ENCODE data around the gene PRR7.

The PRR7 gene

DNA sequence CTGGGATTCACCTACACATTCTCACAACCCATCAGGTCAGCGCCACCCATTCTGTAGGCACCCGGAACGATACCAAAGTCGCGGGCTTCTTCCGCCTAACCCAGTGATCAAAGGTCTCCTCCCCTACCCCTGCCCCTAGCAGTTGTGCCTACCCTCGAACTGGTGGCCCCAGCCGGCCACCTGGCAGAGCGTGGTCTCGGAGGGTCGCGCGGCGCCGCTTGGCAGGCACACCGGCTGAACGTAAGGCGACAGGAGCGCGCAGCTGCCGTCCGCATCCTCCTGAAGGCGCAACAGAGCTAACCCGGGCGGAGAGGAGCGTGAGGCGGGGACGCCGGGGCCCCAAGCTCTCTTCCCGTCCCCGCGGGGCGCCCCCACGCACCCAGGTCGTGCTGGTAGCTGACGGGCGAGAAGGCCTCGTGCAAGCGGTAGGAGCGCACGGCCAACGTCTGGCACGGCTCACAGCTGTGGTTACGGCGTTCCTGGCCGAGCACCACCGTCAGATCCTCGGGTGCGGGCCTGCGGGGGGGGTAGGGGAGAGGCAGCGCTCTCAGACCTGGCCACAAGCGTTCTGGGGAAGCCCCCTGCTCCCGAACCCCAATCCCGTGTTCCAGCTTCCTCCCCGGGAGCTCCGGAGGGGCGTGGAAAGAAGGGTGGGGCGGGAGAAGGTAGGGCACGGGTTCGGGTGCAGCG lies 43.4 kb upstream of the PRR7 start (continued):
- TF ChIP-seq KLF9 (tag by site-specific recombination; IDR thresholded peaks at IDR 0.05; ENCODE audit: low read depth) (peak; percentile 59), PATZ1 (tag by site-specific recombination; IDR thresholded peaks at IDR 0.05) (peak; percentile 59; the same call in 1 of the 2 replicates), ZNF621 (tag by site-specific recombination; IDR thresholded peaks at IDR 0.05) (no peak), ZNF585B (tag by site-specific recombination; IDR thresholded peaks at IDR 0.05) (0 out of 2 replicates have a peak, but pooled peaks have one; percentile 3), ZNF777 (tag by site-specific recombination; IDR thresholded peaks at IDR 0.05; ENCODE audit: borderline replicate concordance) (peak; percentile 86)

- peak overlapping the region; percentile 56; the same call in 1 of the 2 replicates for H3K27ac ChIP-seq (ENCODE audit: extremely low read depth, low read depth, low read length)
- POLR2A ChIA-PET: interaction anchor here (0.8 to 3.8 kb wide), 13 partner anchors 11 to 94 kb away, joined by 3 to 45 read pairs (median 5); partner anchors contain the start of genes GRK6, LMAN2, PDLIM7 and PRR7
- H3K4me1 ChIP-seq (ENCODE audit: control insufficient read depth, insufficient read depth, low read length): no peaks in the 10 kb centered on the region
- no peaks in the 10 kb centered on the region for H3K9me3 ChIP-seq (ENCODE audit: control insufficient read depth, insufficient read depth, low read depth, low read length)
- CTCF ChIA-PET: interaction anchor here (0.6 to 6.6 kb wide), 35 partner anchors 10 to 658 kb away, joined by 3 to 97 read pairs (median 6); partner anchors contain the start of genes GRK6, LMAN2 and SLC34A1
- peak overlapping the region; percentile 50 for H3K4me3 ChIP-seq (ENCODE audit: low read depth, low read length)
- no peaks in the 10 kb centered on the region for H3K36me3 ChIP-seq (ENCODE audit: control insufficient read depth in 2 of 2, insufficient read depth in 1 of 2, low read length in 2 of 2)
- TF ChIP-seq ZNF658 (tag by site-specific recombination; IDR thresholded peaks at IDR 0.05) (no peak), ZBTB20 (tag by site-specific recombination; IDR thresholded peaks at IDR 0.05) (peak; percentile 47), ZNF704 (tag by site-specific recombination; IDR thresholded peaks at IDR 0.05) (no peak), ZNF19 (tag by site-specific recombination; IDR thresholded peaks at IDR 0.05; ENCODE audit: low read depth) (no peak), ZBTB49 (tag by site-specific recombination; IDR thresholded peaks at IDR 0.05; ENCODE audit: low read depth) (no peak), ZNF610 (tag by site-specific recombination; IDR thresholded peaks at IDR 0.05; ENCODE audit: borderline replicate concordance) (peak; percentile 43; the same call in 1 of the 2 replicates), BCL11B (tag by site-specific recombination; IDR thresholded peaks at IDR 0.05; ENCODE audit: low read depth) (peak; percentile 83), ZSCAN5A (tag by site-specific recombination; IDR thresholded peaks at IDR 0.05) (no peak), ZNF157 (tag by site-specific recombination; IDR thresholded peaks at IDR 0.05) (no peak), ZNF133 (tag by site-specific recombination; IDR thresholded peaks at IDR 0.05) (no peak), ZNF549 (tag by site-specific recombination; IDR thresholded peaks at IDR 0.05) (peak; percentile 81; the same call in 1 of the 2 replicates), ZIC2 (tag by site-specific recombination; IDR thresholded peaks at IDR 0.05) (peak; percentile 87), GLIS1 (tag by site-specific recombination; IDR thresholded peaks at IDR 0.05) (peak; percentile 84), ZNF37A (tag by site-specific recombination; IDR thresholded peaks at IDR 0.05) (peak; percentile 86)
- TF ChIP-seq, protein P1, sequence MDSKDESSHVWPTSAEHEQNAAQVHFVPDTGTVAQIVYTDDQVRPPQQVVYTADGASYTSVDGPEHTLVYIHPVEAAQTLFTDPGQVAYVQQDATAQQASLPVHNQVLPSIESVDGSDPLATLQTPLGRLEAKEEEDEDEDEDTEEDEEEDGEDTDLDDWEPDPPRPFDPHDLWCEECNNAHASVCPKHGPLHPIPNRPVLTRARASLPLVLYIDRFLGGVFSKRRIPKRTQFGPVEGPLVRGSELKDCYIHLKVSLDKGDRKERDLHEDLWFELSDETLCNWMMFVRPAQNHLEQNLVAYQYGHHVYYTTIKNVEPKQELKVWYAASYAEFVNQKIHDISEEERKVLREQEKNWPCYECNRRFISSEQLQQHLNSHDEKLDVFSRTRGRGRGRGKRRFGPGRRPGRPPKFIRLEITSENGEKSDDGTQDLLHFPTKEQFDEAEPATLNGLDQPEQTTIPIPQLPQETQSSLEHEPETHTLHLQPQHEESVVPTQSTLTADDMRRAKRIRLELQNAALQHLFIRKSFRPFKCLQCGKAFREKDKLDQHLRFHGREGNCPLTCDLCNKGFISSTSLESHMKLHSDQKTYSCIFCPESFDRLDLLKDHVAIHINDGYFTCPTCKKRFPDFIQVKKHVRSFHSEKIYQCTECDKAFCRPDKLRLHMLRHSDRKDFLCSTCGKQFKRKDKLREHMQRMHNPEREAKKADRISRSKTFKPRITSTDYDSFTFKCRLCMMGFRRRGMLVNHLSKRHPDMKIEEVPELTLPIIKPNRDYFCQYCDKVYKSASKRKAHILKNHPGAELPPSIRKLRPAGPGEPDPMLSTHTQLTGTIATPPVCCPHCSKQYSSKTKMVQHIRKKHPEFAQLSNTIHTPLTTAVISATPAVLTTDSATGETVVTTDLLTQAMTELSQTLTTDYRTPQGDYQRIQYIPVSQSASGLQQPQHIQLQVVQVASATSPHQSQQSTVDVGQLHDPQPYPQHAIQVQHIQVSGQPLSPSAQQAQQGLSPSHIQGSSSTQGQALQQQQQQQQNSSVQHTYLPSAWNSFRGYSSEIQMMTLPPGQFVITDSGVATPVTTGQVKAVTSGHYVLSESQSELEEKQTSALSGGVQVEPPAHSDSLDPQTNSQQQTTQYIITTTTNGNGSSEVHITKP (tag by site-specific recombination; IDR thresholded peaks at IDR 0.05): peak; percentile 69; the same call in 1 of the 2 replicates
- TF ChIP-seq, protein P2, sequence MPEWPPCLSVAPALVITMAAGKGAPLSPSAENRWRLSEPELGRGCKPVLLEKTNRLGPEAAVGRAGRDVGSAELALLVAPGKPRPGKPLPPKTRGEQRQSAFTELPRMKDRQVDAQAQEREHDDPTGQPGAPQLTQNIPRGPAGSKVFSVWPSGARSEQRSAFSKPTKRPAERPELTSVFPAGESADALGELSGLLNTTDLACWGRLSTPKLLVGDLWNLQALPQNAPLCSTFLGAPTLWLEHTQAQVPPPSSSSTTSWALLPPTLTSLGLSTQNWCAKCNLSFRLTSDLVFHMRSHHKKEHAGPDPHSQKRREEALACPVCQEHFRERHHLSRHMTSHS (tag by site-specific recombination; IDR thresholded peaks at IDR 0.05): 0 out of 2 replicates have a peak, but pooled peaks have one; percentile 7
Measured at GRCh38 chr5:177403792-177404640, 42.6 kb upstream of the PRR7 start.
